Left colon (tissue), 2 donors: ENCODE data around the gene PDCD1. TPM values are rescaled to one million over a fixed set of nuclear protein-coding genes. Genes with fewer than 3 reads are reported as not detected.
"Not testable (repeated sequence)": the region's sequence is repeated elsewhere in the genome, so short reads cannot be mapped to it uniquely, and the experiment has no call there.

ENCODE experiments used
- ATAC-seq: fragments of 200-7000 bp; cut with Tn5 transposase; one replicate; pipeline ENCODE4 v1.9.1; 2020; ENCODE audit warnings: mild to moderate bottlenecking, moderate library complexity
- DNase-seq, 2 donors: peaks; one replicate each; pipeline ENCODE4 v3.0.0-alpha.2; 2020
- intact Hi-C, 2 donors: fragments of 100-400 bp; cut with DNase I in 1 of 2; cut with micrococcal nuclease in 1 of 2; formaldehyde crosslinking; loops; one replicate each; pipeline versions ENCODE4 v1.11.2 to v1.14.0; 2022; cut with DNase I, micrococcal nuclease
- total RNA-seq, 2 donors: library from RNA; stranded (reverse); fragmentation: NEBNext Ultra II Directional; extraction: Animal tissue kit (Norgen Biotek cat#: 25700); gene quantifications; one replicate each; pipeline ENCODE4 v1.2.1, GENCODE V29; 2021
- donor health status: DM: no; HTN: no; CAD: no.
- donor health status: DM: yes; HTN: yes; CAD: no.

Gene PDCD1
- total RNA-seq, 2 donors from 2014 or later = 0.36 TPM; not detected in 1

- ATAC-seq (no peak), DNase-seq (peak in 1 of 2 donors; percentile 33)
- intact Hi-C loops = no loop called here
These were observed 49.0 kb downstream of the PDCD1 start for GRCh38 chr2:241809383-241810306.

GRCh38 chr2:241808721-241809382 is 49.8 kb downstream of the PDCD1 start, which contains the start of gene NEU4:
Gene NEU4, plus strand, starts transcription at chr2:241809193. Its CDS starts 5,292 bp downstream, at chr2:241814485.
- intact Hi-C loops = no loop called here
- ATAC-seq (peak; percentile 71), DNase-seq (peak; percentile 59 to 91)

- DNase-seq (peak in 1 of 2 donors; percentile 53), ATAC-seq (no peak)
- intact Hi-C loops = no loop called here
These were observed 50.5 kb downstream of the PDCD1 start for GRCh38 chr2:241808051-241808720.

- DNase-seq, ATAC-seq, intact Hi-C loops: not testable (repeated sequence)
These were observed 52.5 kb downstream of the PDCD1 start for GRCh38 chr2:241806217-241806616.

GRCh38 chr2:241804326-241805229 is 54.1 kb downstream of the PDCD1 start:
- intact Hi-C loops = no loop called here
- DNase-seq = peak in 1 of 2 donors; percentile 11
- no peak for ATAC-seq

- ATAC-seq = no peak
- intact Hi-C loops = no loop called here
- peak; percentile 20 to 35 for DNase-seq
These were observed 55.0 kb downstream of the PDCD1 start for GRCh38 chr2:241803387-241804325.

- ATAC-seq = no peak
- no peak for DNase-seq
- intact Hi-C loops = no loop called here
These were observed 56.0 kb downstream of the PDCD1 start for GRCh38 chr2:241802421-241803318.

GRCh38 chr2:241801611-241802420 is 56.9 kb downstream of the PDCD1 start:
- peak in 1 of 2 donors; percentile 36 for DNase-seq
- ATAC-seq = no peak
- intact Hi-C loops = no loop called here

- intact Hi-C loops, DNase-seq, ATAC-seq: not testable (repeated sequence)
These were observed 58.3 kb downstream of the PDCD1 start for GRCh38 chr2:241800198-241800903.

Other genes with a start within 250 kb of the PDCD1 start
- gene THAP4, start 221.7 kb downstream of the PDCD1 start, total RNA-seq = 10 to 100 TPM; 86.0 to 86.7 TPM
- gene ATG4B, start 221.2 kb downstream of the PDCD1 start, total RNA-seq = 10 to 100 TPM; 90.0 to 95.9 TPM
- 10 to 100 TPM; 13.4 to 23.7 TPM for gene DTYMK, start 172.1 kb downstream of the PDCD1 start, total RNA-seq
- gene ING5, start 156.9 kb downstream of the PDCD1 start, total RNA-seq = 10 to 100 TPM; 26.7 to 27.6 TPM
- gene D2HGDH, start 124.3 kb downstream of the PDCD1 start, total RNA-seq = 10 to 100 TPM; 72.8 to 75.3 TPM
- 10 to 100 TPM; 50.8 to 69.8 TPM for gene GAL3ST2, start 82.1 kb downstream of the PDCD1 start, total RNA-seq
- 100 to 1,000 TPM in 1 of 2 donors, 10 to 100 TPM in 1; 32.3 to 124 TPM for gene NEU4, start 49.7 kb downstream of the PDCD1 start, total RNA-seq
- gene RTP5, start 10.8 kb upstream of the PDCD1 start, total RNA-seq = not detected